B cell (primary cell): ENCODE measurements around the gene CAMP.

Source experiments
- CTCF ChIP-seq: fragments of 200-600 bp; IDR thresholded peaks from one replicate; pipeline ENCODE4 v1.8.0; 2022; ENCODE audit warnings: antibody characterized with exemption, mild to moderate bottlenecking
- EZH2 ChIP-seq: IDR thresholded peaks from 2 replicates; pipeline ENCODE4 v1.6.1; 2012; ENCODE audit warnings: borderline replicate concordance, low read depth, mild to moderate bottlenecking, moderate library complexity, low read length; ENCODE audit not compliant: insufficient read depth, poor library complexity, severe bottlenecking

- no peak for TF ChIP-seq CTCF
- no peak for TF ChIP-seq EZH2
These were observed 48.6 kb downstream of the CAMP start for GRCh38 chr3:48271763-48272498.
